GM12878 (cell line): ENCODE results near the gene CXXC5. TPM values are rescaled to one million over a fixed set of nuclear protein-coding genes. Genes with fewer than 3 reads are reported as not detected.

Source experiments
- ATAC-seq: fragments of 200-7000 bp; cut with Tn5 transposase; 3 replicates; pipeline ENCODE4 v1.9.1; 2020; ENCODE audit warnings: mild to moderate bottlenecking, moderate library complexity
- BruUV-seq: library from RNA; stranded (reverse); fragments of 400-500 nt; replicated peaks from 2 replicates; lab custom pipeline; 2021; lab: Mats Ljungman, UMichigan
- CTCF ChIA-PET: fragments of 300-600 bp; sonication (Branson Sonifier 250); formaldehyde crosslinking; extraction: SDS; loops from one replicate; lab custom pipeline; 2021; ENCODE audit warnings: inconsistent platforms; lab: Yijun Ruan, JAX
- POLR2A ChIA-PET: fragments of 350-600 bp; formaldehyde crosslinking; extraction: SDS; loops from one replicate; lab custom pipeline; 2021; ENCODE audit warnings: inconsistent platforms; lab: Charles Lee
- RAD21 ChIA-PET: fragments of 300-600 bp; sonication (Branson Sonifier 250); formaldehyde crosslinking; loops from one replicate; lab custom pipeline; 2023; ENCODE audit warnings: antibody characterized with exemption; ENCODE audit not compliant: unreplicated experiment; lab: Charles Lee
- SMC1A ChIA-PET: fragments of 300-600 bp; sonication (Branson Sonifier 250); formaldehyde crosslinking; loops from one replicate; lab custom pipeline; 2023; ENCODE audit not compliant: unreplicated experiment, uncharacterized antibody; lab: Charles Lee
- DNase-seq: peaks from one replicate; pipeline ENCODE4 v3.0.0-alpha.2; 2011; ENCODE audit warnings: low read depth, low spot score
- FAIRE-seq: peaks from 3 replicates; lab custom pipeline; 2011; peaks lifted over from hg19 to GRCh38; lab: Jason Lieb, UNC
- H2AFZ ChIP-seq: 2 replicates; pipeline ENCODE4 v1.6.0; 2011; ENCODE audit warnings: low read depth, low read length, control low read depth; ENCODE audit not compliant: control insufficient read depth
- H3K27ac ChIP-seq: 2 replicates; pipeline ENCODE4 v1.5.1; 2011; ENCODE audit warnings: control low read depth; ENCODE audit not compliant: control insufficient read depth, insufficient read depth
- H3K27me3 ChIP-seq, 2 experiments: replicated peaks in 1 of 2; 2 replicates each; pipeline versions ENCODE4 v1.6.0 to v1.6.1; 2011; ENCODE audit warnings: low read length in 1 of 2; ENCODE audit not compliant: control insufficient read depth in 2 of 2, insufficient read depth in 2 of 2
- H3K36me3 ChIP-seq, 2 experiments: 2 replicates each; pipeline ENCODE4 v1.5.1; 2011; ENCODE audit warnings: low read length in 1 of 2; ENCODE audit not compliant: control insufficient read depth in 2 of 2, insufficient read depth in 2 of 2
- H3K4me1 ChIP-seq: 2 replicates; pipeline ENCODE4 v1.6.1; 2011; ENCODE audit warnings: mild to moderate bottlenecking, low read length, moderate library complexity, mixed read lengths; ENCODE audit not compliant: control insufficient read depth, insufficient read depth
- H3K4me2 ChIP-seq: 2 replicates; pipeline ENCODE4 v1.6.0; 2011; ENCODE audit warnings: control low read depth; ENCODE audit not compliant: control insufficient read depth, insufficient read depth
- H3K4me3 ChIP-seq: fragments of 200-600 bp; sonication (generic); 2 replicates; pipeline ENCODE4 v1.5.1; 2016
- H3K79me2 ChIP-seq: 2 replicates; pipeline ENCODE4 v1.6.0; 2011; ENCODE audit warnings: low read length; ENCODE audit not compliant: control insufficient read depth, insufficient read depth
- H3K9ac ChIP-seq: 2 replicates; pipeline ENCODE4 v1.8.0; 2011; ENCODE audit warnings: low read length, control low read depth, mixed read lengths; ENCODE audit not compliant: control insufficient read depth, insufficient read depth
- H3K9me3 ChIP-seq: replicated peaks from 3 replicates; pipeline ENCODE4 v1.5.1; 2011; ENCODE audit warnings: mild to moderate bottlenecking, low read length; ENCODE audit not compliant: control insufficient read depth, insufficient read depth
- H4K20me1 ChIP-seq: 2 replicates; pipeline ENCODE4 v1.6.0; 2011; ENCODE audit not compliant: control insufficient read depth, insufficient read depth
- HDAC2 ChIP-seq: fragments of 200-600 bp; sonication (generic); IDR thresholded peaks from 2 replicates; pipeline ENCODE4 v1.6.1; 2017
- IKZF1 ChIP-seq: fragments of 450-650 bp; conservative IDR thresholded peaks from 2 replicates; pipeline ENCODE4 v1.6.1; 2017; ENCODE audit warnings: antibody characterized with exemption, mild to moderate bottlenecking
- NFIC ChIP-seq: IDR thresholded peaks from 2 replicates; pipeline ENCODE4 v1.6.1; 2012; ENCODE audit warnings: low read depth, mild to moderate bottlenecking, inconsistent platforms, low read length, moderate library complexity
- NFYB ChIP-seq: IDR thresholded peaks from 2 replicates; pipeline ENCODE4 v1.6.1; 2011; ENCODE audit warnings: low read depth, mild to moderate bottlenecking, low read length, improper control_type of control experiment, moderate library complexity; ENCODE audit not compliant: insufficient read depth
- PBX3 ChIP-seq: IDR thresholded peaks from 2 replicates; pipeline ENCODE4 v1.6.1; 2011; ENCODE audit warnings: mild to moderate bottlenecking, low read depth, low read length, moderate library complexity; ENCODE audit not compliant: insufficient replicate concordance
- PML ChIP-seq: IDR thresholded peaks from 2 replicates; pipeline ENCODE4 v1.6.1; 2012; ENCODE audit warnings: low read length, inconsistent platforms
- SMARCA5 ChIP-seq: fragments of 450-650 bp; IDR thresholded peaks from 2 replicates; pipeline ENCODE4 v1.6.1; 2017; ENCODE audit warnings: mild to moderate bottlenecking
- TCF3 ChIP-seq: IDR thresholded peaks from 2 replicates; pipeline ENCODE4 v1.6.1; 2012; ENCODE audit warnings: low read depth, mild to moderate bottlenecking, low read length, borderline replicate concordance; ENCODE audit not compliant: insufficient read depth
- ZNF24 ChIP-seq: fragments of 450-650 bp; IDR thresholded peaks from 2 replicates; pipeline ENCODE4 v1.6.1; 2017; ENCODE audit warnings: antibody characterized with exemption, mild to moderate bottlenecking
- ZZZ3 ChIP-seq: IDR thresholded peaks from 2 replicates; pipeline ENCODE4 v1.6.1; 2011; ENCODE audit warnings: low read depth; ENCODE audit not compliant: control insufficient read depth, insufficient read length
- WGBS: methylation state at CpG from one replicate; pipeline ENCODE4 v1.1.6; 2016; ENCODE audit warnings: low lambda C conversion rate; ENCODE audit not compliant: insufficient replicate concordance, insufficient coverage; ENCODE audit errors: missing lambda C conversion rate; 5-methylcytosine and 5-hydroxymethylcytosine counted together
- in situ Hi-C: fragments of 300-500 bp; cut with MboI; formaldehyde crosslinking; loops from 9 replicates; pipeline ENCODE4 v1.14.3; 2018; ENCODE audit warnings: mixed read lengths
- intact Hi-C: fragments of 100-400 bp; cut with micrococcal nuclease; formaldehyde crosslinking; loops from one replicate; pipeline ENCODE4 v1.14.2; 2022; ENCODE audit not compliant: unreplicated experiment
- polyA plus RNA-seq, 11 experiments: library from polyadenylated mRNA; depleted of rRNA in 4 of 11; unstranded in 6 of 11; stranded (reverse) in 5 of 11; fragments of >200 nt; fragmentation: Nextera tagmentation in 4 of 11; fragmentation: Illumina TruSeq in 1 of 11; extraction: Ambion mirVana in 4 of 11; extraction: Trizol in 1 of 11; gene quantifications; 1 replicate in 1 of 11; 2 replicates in 10 of 11; pipeline versions ENCODE4 v1.2.1 to v1.2.3, GENCODE V29; 2011 to 2016; ENCODE audit warnings: inconsistent platforms in 2 of 11, missing spikeins in 2 of 11, low read depth in 1 of 11
- total RNA-seq, 4 experiments: library from RNA; depleted of rRNA in 3 of 4; stranded (reverse); fragments of >200 nt in 3 of 4; fragmentation: Illumina TruSeq in 1 of 4; extraction: Trizol in 1 of 4; gene quantifications; 2 replicates each; pipeline versions ENCODE4 v1.2.1 to v1.2.3, GENCODE V29; 2013 to 2021

CXXC5 gene
- total and polyA plus RNA-seq, 10 of the 15 experiments (the other 5 are each of a cell fraction or from before 2014, with no cell fraction given), result 1.8 to 90.8 (median 40.7) TPM

- no peak for TF ChIP-seq PBX3
These were observed 17.3 kb upstream of the CXXC5 start (continued) for GRCh38 chr5:139630855-139631254.

- Histone ChIP-seq H2AFZ (no peak overlapping the region), H3K4me1 (peaks cover 43% of the 10 kb centered on the region), H3K9me3 (no peaks in the 10 kb centered on the region), H3K4me3 (no peak overlapping the region), H3K9ac (no peak overlapping the region), H4K20me1 (no peaks in the 10 kb centered on the region), H3K79me2 (peaks cover 2% of the 10 kb centered on the region), H3K4me2 (no peak overlapping the region), H3K36me3 (peaks cover 3 to 22% of the 10 kb centered on the region in 2 experiments; a peak in 3 of 4 replicates), H3K27ac (no peak overlapping the region), H3K27me3 (no peaks in the 10 kb centered on the region)
- intact Hi-C loops, result loop anchor here (5.0 to 10.0 kb wide), 2 partner anchors 209 to 333 kb away; no protein-coding TSS in a partner anchor
- TF ChIP-seq NFIC (no peak), ZZZ3 (no peak), ZNF24 (no peak), NFYB (no peak), PML (no peak), IKZF1 (no peak), SMARCA5 (no peak), TCF3 (no peak), HDAC2 (no peak)
- no TSS peak for BruUV-seq
- in situ Hi-C loops, result loop anchor here (5.0 kb wide), 2 partner anchors 61 to 131 kb away; no protein-coding TSS in a partner anchor
- ChIA-PET SMC1A (interaction anchor here (0.8 to 12.2 kb wide), 20 partner anchors 7 to 210 kb away, joined by 3 to 212 read pairs (median 5); partner anchors contain the start of gene CXXC5), RAD21 (interaction anchor here (1.0 to 9.2 kb wide), 17 partner anchors 20 to 209 kb away, joined by 3 to 265 read pairs (median 7); partner anchors contain the start of genes CXXC5 and UBE2D2), POLR2A (interaction anchor here (1.0 to 9.8 kb wide), 6 partner anchors 27 to 70 kb away, joined by 3 to 163 read pairs (median 6); no protein-coding TSS in a partner anchor), CTCF (interaction anchor here (0.7 to 10.5 kb wide), 30 partner anchors 11 to 369 kb away, joined by 3 to 335 read pairs (median 4); partner anchors contain the start of gene PROB1)
- FAIRE-seq, result no peak
- 63% methylated on average over 3 of the region's 3 CpGs for WGBS
- ATAC-seq, result no peak
- no peak for DNase-seq
These were observed 16.5 kb upstream of the CXXC5 start for GRCh38 chr5:139631520-139632165.
